ENCODE measurements around the gene UFC1.

- TF ChIP-seq CTCF (IDR thresholded peaks at IDR 0.05) (no peak), POLR2A (IDR thresholded peaks at IDR 0.05) (peak in 1 of 2 donors; percentile 14)
These were observed 12.2 kb downstream of the UFC1 start, which contains the start of gene PPOX for GRCh38 chr1:161165742-161166668.
